Neural cell (in vitro differentiated cells): ENCODE data around the gene PTPRC. TPM values are rescaled to one million over a fixed set of nuclear protein-coding genes. Genes with fewer than 3 reads are reported as not detected.

Experiments
- H2AFZ ChIP-seq: fragments of 200-600, 300-800 bp; sonication (generic), shearing (Covaris generic); 2 replicates; pipeline ENCODE4 v1.6.0; 2014; ENCODE audit warnings: low read depth, mild to moderate bottlenecking, antibody characterized with exemption, low read length, moderate library complexity
- H3F3A ChIP-seq: fragments of 200-600 bp; shearing (Covaris generic); 2 replicates; pipeline ENCODE4 v1.6.1; 2016; ENCODE audit warnings: mild to moderate bottlenecking, moderate library complexity, mixed read lengths, antibody characterized with exemption, low read length; ENCODE audit not compliant: insufficient read depth, poor library complexity, severe bottlenecking
- H3K27ac ChIP-seq: fragments of 200-600, 300-800 bp; sonication (generic), shearing (Covaris generic); 2 replicates; pipeline ENCODE4 v1.5.1; 2014; ENCODE audit warnings: mild to moderate bottlenecking, low read length, moderate library complexity
- H3K27me3 ChIP-seq: fragments of 300-800, 200-600 bp; sonication (generic), shearing (Covaris generic); 2 replicates; pipeline ENCODE4 v1.6.0; 2014; ENCODE audit warnings: mild to moderate bottlenecking, low read depth, low read length, moderate library complexity; ENCODE audit not compliant: insufficient read depth
- H3K36me3 ChIP-seq: fragments of 300-800, 200-600 bp; sonication (generic), shearing (Covaris generic); 2 replicates; pipeline ENCODE4 v1.5.1; 2014; ENCODE audit warnings: mild to moderate bottlenecking, antibody characterized with exemption, low read length, moderate library complexity; ENCODE audit not compliant: insufficient read depth
- H3K4me2 ChIP-seq: fragments of 300-800, 200-600 bp; sonication (generic), shearing (Covaris generic); 2 replicates; pipeline ENCODE4 v1.6.0; 2014; ENCODE audit warnings: mild to moderate bottlenecking, low read length
- H3K4me3 ChIP-seq: fragments of 300-800, 200-600 bp; sonication (generic), shearing (Covaris generic); 2 replicates; pipeline ENCODE4 v1.5.1; 2014; ENCODE audit warnings: mild to moderate bottlenecking, low read length, moderate library complexity
- H3K79me2 ChIP-seq: fragments of 200-600 bp; shearing (Covaris generic); replicated peaks from 2 replicates; pipeline ENCODE4 v1.6.0; 2014; ENCODE audit warnings: mild to moderate bottlenecking, low read length, moderate library complexity; ENCODE audit not compliant: insufficient read depth
- H3K9ac ChIP-seq: fragments of 300-800, 200-600 bp; sonication (generic), shearing (Covaris generic); 2 replicates; pipeline ENCODE4 v1.6.1; 2016; ENCODE audit warnings: mild to moderate bottlenecking, low read length, mixed read lengths
- H3K9me2 ChIP-seq: fragments of 200-600 bp; shearing (Covaris generic); 2 replicates; pipeline ENCODE4 v1.6.1; 2016; ENCODE audit warnings: mild to moderate bottlenecking, low read length, mixed read lengths; ENCODE audit not compliant: insufficient read depth
- H3K9me3 ChIP-seq: fragments of 200-600, 300-800 bp; sonication (generic), shearing (Covaris generic); 2 replicates; pipeline ENCODE4 v1.6.1; 2016; ENCODE audit warnings: mild to moderate bottlenecking, mixed run types, low read length, moderate library complexity, mixed read lengths
- H4K20me1 ChIP-seq: fragments of 200-600 bp; shearing (Covaris generic); 2 replicates; pipeline ENCODE4 v1.6.1; 2016; ENCODE audit warnings: mild to moderate bottlenecking, mixed run types; ENCODE audit not compliant: insufficient read depth
- CTCF ChIP-seq: fragments of 450-650 bp; IDR thresholded peaks from 2 replicates; pipeline ENCODE4 v1.5.1; 2014; ENCODE audit warnings: antibody characterized with exemption, mild to moderate bottlenecking, moderate library complexity; ENCODE audit not compliant: poor library complexity, severe bottlenecking
- EP300 ChIP-seq: fragments of 450-650 bp; conservative IDR thresholded peaks from 2 replicates; pipeline ENCODE4 v1.6.1; 2014; ENCODE audit warnings: antibody characterized with exemption, mild to moderate bottlenecking, moderate library complexity; ENCODE audit not compliant: poor library complexity, severe bottlenecking
- EZH2 ChIP-seq: fragments of 200-600, 300-800 bp; shearing (Covaris generic), sonication (generic); IDR thresholded peaks from 2 replicates; pipeline ENCODE4 v1.6.1; 2014; ENCODE audit warnings: antibody characterized with exemption, low read length, borderline replicate concordance, mild to moderate bottlenecking; ENCODE audit not compliant: insufficient read depth, poor library complexity, severe bottlenecking
- MXI1 ChIP-seq: fragments of 450-650 bp; conservative IDR thresholded peaks from 2 replicates; pipeline ENCODE4 v1.6.1; 2014; ENCODE audit warnings: antibody characterized with exemption, mild to moderate bottlenecking; ENCODE audit not compliant: poor library complexity, severe bottlenecking
- POLR2AphosphoS5 ChIP-seq: IDR thresholded peaks from 2 replicates; pipeline ENCODE4 v1.6.1; 2012
- RAD21 ChIP-seq: fragments of 450-650 bp; conservative IDR thresholded peaks from 2 replicates; pipeline ENCODE4 v1.6.1; 2014; ENCODE audit warnings: antibody characterized with exemption, mild to moderate bottlenecking, moderate library complexity
- REST ChIP-seq: IDR thresholded peaks from 2 replicates; pipeline ENCODE4 v1.6.1; 2012; ENCODE audit warnings: borderline replicate concordance
- SMC3 ChIP-seq: fragments of 450-650 bp; conservative IDR thresholded peaks from 2 replicates; pipeline ENCODE4 v1.6.1; 2014; ENCODE audit warnings: antibody characterized with exemption, mild to moderate bottlenecking, moderate library complexity; ENCODE audit not compliant: poor library complexity
- TAF1 ChIP-seq: IDR thresholded peaks from 2 replicates; pipeline ENCODE4 v1.6.1; 2012; ENCODE audit warnings: low read depth
- polyA plus RNA-seq: library from polyadenylated mRNA; depleted of rRNA; stranded (reverse); fragments of >200 nt; gene quantifications from 2 replicates; pipeline ENCODE4 v1.2.3, GENCODE V29; 2014

Gene PTPRC
- polyA plus RNA-seq, 1 donor from 2014 or later = 0.12 TPM

GRCh38 chr1:198725090-198725489, 86.2 kb downstream of the PTPRC start:
- H3K27ac ChIP-seq = no peak overlapping the region
- no peaks in the 10 kb centered on the region for H3F3A ChIP-seq
- no peak overlapping the region for H3K4me3 ChIP-seq
- H3K9ac ChIP-seq = no peak overlapping the region
- no peaks in the 10 kb centered on the region for H3K36me3 ChIP-seq
- no peaks in the 10 kb centered on the region for H3K9me3 ChIP-seq
- H3K9me2 ChIP-seq = no peaks in the 10 kb centered on the region
- no peak for TF ChIP-seq CTCF
- no peak for TF ChIP-seq POLR2AphosphoS5
- TF ChIP-seq SMC3 = no peak
- TF ChIP-seq RAD21 = no peak
- no peak for TF ChIP-seq TAF1
- TF ChIP-seq EZH2 = no peak
- no peak for TF ChIP-seq MXI1
- no peak for TF ChIP-seq REST
- no peak for TF ChIP-seq EP300
- no peaks in the 10 kb centered on the region for H4K20me1 ChIP-seq
- H3K79me2 ChIP-seq = no peaks in the 10 kb centered on the region
- H3K27me3 ChIP-seq = no peaks in the 10 kb centered on the region
- no peak overlapping the region for H2AFZ ChIP-seq
- no peak overlapping the region for H3K4me2 ChIP-seq

GRCh38 chr1:198726455-198726854, 87.6 kb downstream of the PTPRC start:
- H3K9me2 ChIP-seq = no peaks in the 10 kb centered on the region
- no peaks in the 10 kb centered on the region for H4K20me1 ChIP-seq
- no peak overlapping the region for H3K4me2 ChIP-seq
- H3F3A ChIP-seq = no peaks in the 10 kb centered on the region
- H2AFZ ChIP-seq = no peak overlapping the region
- no peaks in the 10 kb centered on the region for H3K27me3 ChIP-seq
- TF ChIP-seq POLR2AphosphoS5 (no peak), EZH2 (no peak), TAF1 (no peak), SMC3 (no peak), REST (no peak), CTCF (no peak), RAD21 (no peak), EP300 (no peak)
- H3K36me3 ChIP-seq = no peaks in the 10 kb centered on the region
- no peak overlapping the region for H3K9ac ChIP-seq
- H3K79me2 ChIP-seq = no peaks in the 10 kb centered on the region
- H3K4me3 ChIP-seq = no peak overlapping the region
- H3K27ac ChIP-seq = no peak overlapping the region
- H3K9me3 ChIP-seq = no peaks in the 10 kb centered on the region
